Measurements from ENCODE around the gene TMEM200B.

GRCh38 chr1:29136391-29136915 lies 12.8 kb upstream of the TMEM200B start:
- TF ChIP-seq REST (tag by site-specific recombination; IDR thresholded peaks at IDR 0.05) (no peak), ZNF292 (tag by site-specific recombination; IDR thresholded peaks at IDR 0.05; ENCODE audit: borderline replicate concordance, low read depth) (no peak), ZNF114 (tag by site-specific recombination; IDR thresholded peaks at IDR 0.05) (no peak), ZNF24 (tag by site-specific recombination; IDR thresholded peaks at IDR 0.05) (no peak), ATF2 (tag by site-specific recombination; IDR thresholded peaks at IDR 0.05; ENCODE audit: low read depth) (no peak), ZNF211 (tag by site-specific recombination; IDR thresholded peaks at IDR 0.05; ENCODE audit: low read depth) (no peak), YY1 (tag by site-specific recombination; IDR thresholded peaks at IDR 0.05) (no peak)
- TF ChIP-seq, protein P1, sequence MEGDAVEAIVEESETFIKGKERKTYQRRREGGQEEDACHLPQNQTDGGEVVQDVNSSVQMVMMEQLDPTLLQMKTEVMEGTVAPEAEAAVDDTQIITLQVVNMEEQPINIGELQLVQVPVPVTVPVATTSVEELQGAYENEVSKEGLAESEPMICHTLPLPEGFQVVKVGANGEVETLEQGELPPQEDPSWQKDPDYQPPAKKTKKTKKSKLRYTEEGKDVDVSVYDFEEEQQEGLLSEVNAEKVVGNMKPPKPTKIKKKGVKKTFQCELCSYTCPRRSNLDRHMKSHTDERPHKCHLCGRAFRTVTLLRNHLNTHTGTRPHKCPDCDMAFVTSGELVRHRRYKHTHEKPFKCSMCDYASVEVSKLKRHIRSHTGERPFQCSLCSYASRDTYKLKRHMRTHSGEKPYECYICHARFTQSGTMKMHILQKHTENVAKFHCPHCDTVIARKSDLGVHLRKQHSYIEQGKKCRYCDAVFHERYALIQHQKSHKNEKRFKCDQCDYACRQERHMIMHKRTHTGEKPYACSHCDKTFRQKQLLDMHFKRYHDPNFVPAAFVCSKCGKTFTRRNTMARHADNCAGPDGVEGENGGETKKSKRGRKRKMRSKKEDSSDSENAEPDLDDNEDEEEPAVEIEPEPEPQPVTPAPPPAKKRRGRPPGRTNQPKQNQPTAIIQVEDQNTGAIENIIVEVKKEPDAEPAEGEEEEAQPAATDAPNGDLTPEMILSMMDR (tag by site-specific recombination; IDR thresholded peaks at IDR 0.05) = no peak
- TF ChIP-seq, protein P2, sequence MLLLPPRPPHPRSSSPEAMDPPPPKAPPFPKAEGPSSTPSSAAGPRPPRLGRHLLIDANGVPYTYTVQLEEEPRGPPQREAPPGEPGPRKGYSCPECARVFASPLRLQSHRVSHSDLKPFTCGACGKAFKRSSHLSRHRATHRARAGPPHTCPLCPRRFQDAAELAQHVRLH (tag by site-specific recombination; IDR thresholded peaks at IDR 0.05) = no peak

All from HEK293 (cell line).